Nephron (organoid): ENCODE data around the gene PPP1R18.

Experiments
- H3K27ac Mint-ChIP-seq, 3 experiments: 2 replicates each; pipeline ENCODE4 v1.8.0; 2020; ENCODE audit warnings: mixed read lengths in 3 of 3, mild to moderate bottlenecking in 2 of 3, moderate library complexity in 1 of 3
- H3K27me3 Mint-ChIP-seq: 2 replicates; pipeline ENCODE4 v1.8.0; 2021; ENCODE audit warnings: low read depth, mild to moderate bottlenecking, moderate library complexity, mixed read lengths
- H3K36me3 Mint-ChIP-seq: 2 replicates; pipeline ENCODE4 v1.8.0; 2020; ENCODE audit warnings: low read depth, mixed read lengths
- H3K4me1 Mint-ChIP-seq: 2 replicates; pipeline ENCODE4 v1.8.0; 2020; ENCODE audit warnings: mixed read lengths
- H3K4me3 Mint-ChIP-seq, 3 experiments: 2 replicates each; pipeline ENCODE4 v1.8.0; 2020; ENCODE audit warnings: mild to moderate bottlenecking in 3 of 3, mixed read lengths in 3 of 3, moderate library complexity in 2 of 3
- H3K9me3 Mint-ChIP-seq: 2 replicates; pipeline ENCODE4 v1.8.0; 2020; ENCODE audit warnings: mixed read lengths
- TF ChIP-seq, protein P1 (sequence below), 3 experiments: fragments of 200-600 bp; sonication (generic); IDR thresholded peaks; one replicate each; pipeline ENCODE4 v1.5.0; 2021; ENCODE audit warnings: antibody characterized with exemption in 3 of 3; ENCODE audit not compliant: unreplicated experiment in 3 of 3

Gene PPP1R18, protein sequence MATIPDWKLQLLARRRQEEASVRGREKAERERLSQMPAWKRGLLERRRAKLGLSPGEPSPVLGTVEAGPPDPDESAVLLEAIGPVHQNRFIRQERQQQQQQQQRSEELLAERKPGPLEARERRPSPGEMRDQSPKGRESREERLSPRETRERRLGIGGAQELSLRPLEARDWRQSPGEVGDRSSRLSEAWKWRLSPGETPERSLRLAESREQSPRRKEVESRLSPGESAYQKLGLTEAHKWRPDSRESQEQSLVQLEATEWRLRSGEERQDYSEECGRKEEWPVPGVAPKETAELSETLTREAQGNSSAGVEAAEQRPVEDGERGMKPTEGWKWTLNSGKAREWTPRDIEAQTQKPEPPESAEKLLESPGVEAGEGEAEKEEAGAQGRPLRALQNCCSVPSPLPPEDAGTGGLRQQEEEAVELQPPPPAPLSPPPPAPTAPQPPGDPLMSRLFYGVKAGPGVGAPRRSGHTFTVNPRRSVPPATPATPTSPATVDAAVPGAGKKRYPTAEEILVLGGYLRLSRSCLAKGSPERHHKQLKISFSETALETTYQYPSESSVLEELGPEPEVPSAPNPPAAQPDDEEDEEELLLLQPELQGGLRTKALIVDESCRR

DNA sequence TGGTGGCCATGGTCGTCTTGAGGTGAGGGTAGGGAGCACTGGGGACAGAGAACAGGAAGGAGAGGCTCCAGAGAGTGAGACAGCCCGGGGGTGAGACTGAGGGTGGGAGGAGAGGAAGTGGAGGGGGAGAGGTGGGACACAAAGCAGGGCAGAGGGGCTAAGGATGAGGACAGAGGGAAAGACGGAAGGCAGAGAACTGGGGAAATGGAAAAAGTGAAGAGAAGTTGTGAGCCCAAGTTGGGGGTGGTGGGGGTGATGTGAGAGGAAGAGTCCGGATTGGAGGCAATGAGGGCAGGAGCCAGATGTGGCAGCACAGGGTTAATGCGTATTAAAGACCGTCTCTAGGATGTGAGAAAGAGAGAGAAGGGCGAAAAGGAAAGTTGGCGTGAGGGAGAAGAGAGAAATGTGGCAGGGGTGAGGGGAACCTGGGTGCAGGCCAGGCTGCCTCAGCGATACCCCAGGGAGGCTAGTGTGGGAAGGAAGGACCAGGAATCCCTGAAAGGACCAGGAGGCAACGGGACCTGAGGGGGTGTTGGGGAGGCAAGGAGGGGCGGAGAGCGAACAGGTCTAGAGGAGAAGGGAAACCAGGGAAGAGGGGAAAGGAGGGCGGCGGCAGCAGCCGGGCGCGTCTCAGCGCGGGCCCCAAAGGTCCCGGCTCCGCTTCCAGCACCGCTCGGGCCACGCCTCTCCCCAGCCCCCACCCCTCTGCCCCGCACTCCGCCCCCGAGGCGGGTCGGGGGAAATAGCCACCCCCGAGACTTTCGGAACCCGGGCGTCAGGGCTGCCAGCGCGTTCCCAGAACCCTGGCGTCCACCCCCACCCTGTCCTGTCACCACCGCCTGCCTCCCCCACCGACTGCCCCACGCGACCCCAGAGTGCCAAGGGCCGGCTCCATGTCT is at the start of gene PPP1R18:
TSS of gene PPP1R18 (minus strand) at position 637 of the 899 bp plus-strand sequence. CDS start at position 10, 627 bp downstream.
- Mint-ChIP-seq H3K36me3 (peaks cover 5% of the 10 kb centered on the region), H3K27ac (peak within 1 kb of the TSS; percentile 94 to 97 (median 94)), H3K9me3 (no peaks in the 10 kb centered on the region), H3K4me3 (peak within 1 kb of the TSS; percentile 96 to 98 (median 97)), H3K4me1 (peaks cover 83% of the 10 kb centered on the region), H3K27me3 (peaks cover 3% of the 10 kb centered on the region)
- TF ChIP-seq, protein P1, sequence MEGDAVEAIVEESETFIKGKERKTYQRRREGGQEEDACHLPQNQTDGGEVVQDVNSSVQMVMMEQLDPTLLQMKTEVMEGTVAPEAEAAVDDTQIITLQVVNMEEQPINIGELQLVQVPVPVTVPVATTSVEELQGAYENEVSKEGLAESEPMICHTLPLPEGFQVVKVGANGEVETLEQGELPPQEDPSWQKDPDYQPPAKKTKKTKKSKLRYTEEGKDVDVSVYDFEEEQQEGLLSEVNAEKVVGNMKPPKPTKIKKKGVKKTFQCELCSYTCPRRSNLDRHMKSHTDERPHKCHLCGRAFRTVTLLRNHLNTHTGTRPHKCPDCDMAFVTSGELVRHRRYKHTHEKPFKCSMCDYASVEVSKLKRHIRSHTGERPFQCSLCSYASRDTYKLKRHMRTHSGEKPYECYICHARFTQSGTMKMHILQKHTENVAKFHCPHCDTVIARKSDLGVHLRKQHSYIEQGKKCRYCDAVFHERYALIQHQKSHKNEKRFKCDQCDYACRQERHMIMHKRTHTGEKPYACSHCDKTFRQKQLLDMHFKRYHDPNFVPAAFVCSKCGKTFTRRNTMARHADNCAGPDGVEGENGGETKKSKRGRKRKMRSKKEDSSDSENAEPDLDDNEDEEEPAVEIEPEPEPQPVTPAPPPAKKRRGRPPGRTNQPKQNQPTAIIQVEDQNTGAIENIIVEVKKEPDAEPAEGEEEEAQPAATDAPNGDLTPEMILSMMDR (IDR thresholded peaks at IDR 0.05; ENCODE audit: unreplicated experiment in 3 of 3), result no peak

DNA sequence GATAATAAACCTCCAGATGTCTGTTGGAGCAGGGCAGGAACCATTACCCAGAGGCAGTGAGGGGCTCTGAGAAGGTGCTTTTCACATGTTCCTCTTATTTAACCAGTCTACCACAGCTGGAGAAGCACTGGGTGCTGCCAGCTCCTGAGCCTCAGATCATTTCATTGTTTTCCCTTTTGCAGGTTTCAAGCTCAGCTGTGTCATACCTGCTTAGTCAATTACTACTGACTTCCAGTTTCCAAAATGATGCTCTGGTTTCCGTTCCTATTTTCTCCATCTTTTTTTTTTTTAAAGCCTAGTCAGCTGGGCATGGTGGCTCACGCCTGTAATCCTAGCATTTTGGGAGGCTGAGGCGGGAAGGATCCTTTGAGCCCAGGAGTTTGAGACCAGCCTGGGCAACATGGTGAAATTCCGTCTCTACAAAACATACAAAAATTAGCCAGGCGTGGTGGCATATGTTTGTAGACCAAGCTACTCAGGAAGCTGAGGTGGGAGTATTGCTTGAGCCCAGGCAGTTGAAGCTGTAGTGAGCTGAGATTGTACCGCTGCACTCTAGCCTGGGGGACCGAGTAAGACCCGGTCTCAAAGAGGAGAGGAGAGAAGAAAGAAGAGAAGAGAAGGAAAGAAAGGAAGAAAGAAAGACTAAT is 49.3 kb upstream of the PPP1R18 start:
- H3K9me3 Mint-ChIP-seq, result no peaks in the 10 kb centered on the region
- H3K36me3 Mint-ChIP-seq, result peaks cover 68% of the 10 kb centered on the region
- no peaks in the 10 kb centered on the region for H3K4me1 Mint-ChIP-seq
- TF ChIP-seq, protein P1 (IDR thresholded peaks at IDR 0.05; ENCODE audit: unreplicated experiment in 3 of 3), result no peak
- H3K4me3 Mint-ChIP-seq, result peak overlapping the region in 1 of 3 experiments; percentile 51
- H3K27ac Mint-ChIP-seq, result peak overlapping the region in 2 of 3 experiments; percentile 35 to 75
- H3K27me3 Mint-ChIP-seq, result no peaks in the 10 kb centered on the region

DNA sequence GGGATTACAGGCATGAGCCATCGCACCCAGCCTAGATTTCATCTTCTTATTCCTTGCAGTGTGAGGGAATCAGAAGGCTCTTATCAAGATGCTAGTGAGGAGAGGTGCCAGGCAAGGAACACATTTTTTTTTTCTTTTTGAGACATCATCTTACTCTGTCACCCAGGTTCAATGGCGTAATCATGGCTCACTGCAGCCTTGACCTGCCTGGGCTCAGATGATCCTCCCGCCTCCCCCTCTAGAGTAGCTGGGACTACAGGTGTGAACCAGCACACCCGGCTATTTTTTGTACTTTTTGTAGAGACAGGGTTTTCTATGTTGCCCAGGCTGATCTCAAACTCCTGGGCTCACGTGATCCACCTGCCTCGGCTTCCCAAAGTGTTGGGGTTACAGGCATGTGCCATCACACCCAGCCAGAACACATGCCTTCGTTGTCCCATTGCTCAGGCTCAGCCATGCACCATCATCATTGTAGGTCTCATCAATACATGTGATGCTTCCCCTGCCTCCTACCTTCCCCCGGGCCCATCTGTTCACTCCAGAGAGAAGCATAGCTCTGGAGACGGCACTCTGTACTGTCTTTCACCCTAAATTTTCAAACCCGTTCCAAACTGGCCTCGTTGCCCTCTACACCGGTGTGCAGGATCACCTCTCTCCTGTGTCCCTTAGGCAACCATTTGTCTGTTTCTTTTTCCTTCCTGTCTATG is 45.9 kb upstream of the PPP1R18 start:
- no peak overlapping the region for H3K27ac Mint-ChIP-seq
- H3K36me3 Mint-ChIP-seq, result peaks cover 60% of the 10 kb centered on the region
- no peaks in the 10 kb centered on the region for H3K9me3 Mint-ChIP-seq
- no peaks in the 10 kb centered on the region for H3K27me3 Mint-ChIP-seq
- TF ChIP-seq, protein P1 (IDR thresholded peaks at IDR 0.05; ENCODE audit: unreplicated experiment in 3 of 3), result no peak
- H3K4me3 Mint-ChIP-seq, result no peak overlapping the region
- H3K4me1 Mint-ChIP-seq, result no peaks in the 10 kb centered on the region

DNA sequence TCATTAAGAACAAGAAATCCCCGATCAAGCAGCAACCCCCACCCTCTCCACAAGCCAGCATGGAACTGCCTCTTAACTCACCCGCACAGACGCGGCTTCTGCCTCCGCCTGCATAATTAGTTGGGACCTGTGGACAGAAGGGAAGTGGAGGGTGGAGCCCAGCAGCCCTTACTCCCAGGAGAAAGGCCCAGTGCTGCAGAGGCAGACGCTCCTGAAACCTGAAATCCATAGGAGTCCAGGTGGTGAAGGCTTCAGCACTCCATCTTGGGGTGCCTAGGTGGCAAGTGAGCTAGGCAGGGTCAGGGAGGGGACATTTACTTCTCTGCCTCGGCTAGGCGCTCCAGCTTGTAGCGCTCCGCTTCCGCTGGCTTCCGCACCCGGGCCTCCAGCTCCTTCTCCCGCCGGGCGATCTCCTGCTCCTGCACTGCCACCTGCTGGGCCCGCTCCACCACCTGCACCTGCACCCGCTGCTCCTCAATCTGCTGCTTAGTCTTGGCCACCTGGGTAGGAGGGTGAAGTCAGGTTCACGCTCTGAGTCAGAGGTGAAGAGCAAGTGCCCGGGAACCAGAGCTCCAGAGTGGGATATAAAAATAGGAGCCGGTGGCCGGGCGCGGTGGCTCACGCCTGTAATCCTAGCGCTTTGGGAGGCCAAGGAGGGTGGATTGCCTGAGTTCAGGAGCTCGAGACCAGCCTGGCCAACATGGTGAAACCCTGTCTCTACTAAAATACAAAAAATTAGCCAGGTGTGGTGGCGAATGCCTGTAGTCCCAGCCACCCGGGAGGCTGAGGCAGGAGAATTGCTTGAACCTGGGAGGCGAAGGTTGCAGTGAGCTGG is 44.4 kb upstream of the PPP1R18 start:
- peaks cover 5% of the 10 kb centered on the region for H3K4me1 Mint-ChIP-seq
- H3K27me3 Mint-ChIP-seq, result no peaks in the 10 kb centered on the region
- H3K27ac Mint-ChIP-seq, result no peak overlapping the region
- H3K9me3 Mint-ChIP-seq, result no peaks in the 10 kb centered on the region
- TF ChIP-seq, protein P1 (IDR thresholded peaks at IDR 0.05; ENCODE audit: unreplicated experiment in 3 of 3), result peak; percentile 50 to 70 (median 58)
- H3K36me3 Mint-ChIP-seq, result peaks cover 51% of the 10 kb centered on the region
- no peak overlapping the region for H3K4me3 Mint-ChIP-seq
